Thyroid gland (tissue), 4 donors: Measurements from ENCODE around the gene HSPE1. TPM values are rescaled to one million over a fixed set of nuclear protein-coding genes. Genes with fewer than 3 reads are reported as not detected.
"Not testable (repeated sequence)": the region's sequence is repeated elsewhere in the genome, so short reads cannot be mapped to it uniquely, and the experiment has no call there.

ENCODE experiments used
- DNase-seq, 2 donors: peaks; one replicate each; pipeline ENCODE4 v3.0.0-alpha.2; 2019
- H3K27ac ChIP-seq, 3 donors: fragments of 200-600 bp; sonication (generic); 1 replicate in 2 of 3; 2 replicates in 1 of 3; pipeline ENCODE4 v1.5.1; 2016 to 2019; ENCODE audit warnings: mild to moderate bottlenecking in 1 of 3, moderate library complexity in 1 of 3
- H3K27me3 ChIP-seq: fragments of 200-600 bp; sonication (generic); one replicate; pipeline ENCODE4 v1.5.1; 2019
- H3K36me3 ChIP-seq, 2 donors: fragments of 200-600 bp; sonication (generic); one replicate each; pipeline ENCODE4 v1.5.1; 2016 to 2019
- H3K4me1 ChIP-seq, 2 donors: fragments of 200-600 bp; sonication (generic); one replicate each; pipeline ENCODE4 v1.5.1; 2017 to 2019
- H3K4me3 ChIP-seq, 3 donors: fragments of 200-600 bp; sonication (generic); replicated peaks in 1 of 3; 1 replicate in 2 of 3; 2 replicates in 1 of 3; pipeline ENCODE4 v1.5.1; 2016; ENCODE audit warnings: mild to moderate bottlenecking in 1 of 3
- H3K9me3 ChIP-seq: fragments of 200-600 bp; sonication (generic); one replicate; pipeline ENCODE4 v1.5.1; 2017
- POLR2A ChIP-seq, 2 donors: fragments of 450-650 bp; IDR thresholded peaks; one replicate each; pipeline ENCODE4 v1.6.1; 2017; ENCODE audit warnings: antibody characterized with exemption in 2 of 2, mild to moderate bottlenecking in 2 of 2, moderate library complexity in 1 of 2
- WGBS, 2 donors: methylation state at CpG; one replicate each; pipeline ENCODE4 v1.1.5; 2017; 5-methylcytosine and 5-hydroxymethylcytosine counted together
- intact Hi-C: fragments of 100-400 bp; cut with DNase I; formaldehyde crosslinking; loops from one replicate; pipeline ENCODE4 v1.15.1; 2023
- total RNA-seq, 4 donors: library from RNA; depleted of rRNA; stranded (reverse); fragments of >200 nt; gene quantifications; one replicate each; pipeline ENCODE4 v1.2.3, GENCODE V29; 2016
- TF ChIP-seq, protein P1 (sequence below), 6 experiments: fragments of 200-600 bp in 3 of 6; fragments of 450-650 bp in 3 of 6; sonication (generic) in 3 of 6; IDR thresholded peaks; one replicate each; pipeline ENCODE4 v1.5.1; 2016 to 2019; ENCODE audit warnings: antibody characterized with exemption in 6 of 6, mild to moderate bottlenecking in 2 of 6, inconsistent platforms in 1 of 6, moderate library complexity in 1 of 6

The HSPE1 gene
- total RNA-seq: 100 to 1,000 TPM in 1 of 4 donors, 10 to 100 TPM in 3; 32.8 to 136 (median 79.8) TPM

GRCh38 chr2:197499594-197500502, at the start of gene HSPE1, which contains the start of gene HSPD1:
TSS of gene HSPE1 (plus strand) at chr2:197500379. CDS start at chr2:197500437, 58 bp downstream.
TSS of gene HSPD1 (minus strand) at chr2:197499840. CDS start at chr2:197498848, 992 bp downstream.
- Histone ChIP-seq H3K9me3 (no peaks in the 10 kb centered on the region), H3K4me1 (peaks cover 13 to 30% of the 10 kb centered on the region in 2 donors), H3K4me3 (peak within 1 kb of the TSS; percentile 83 to 94 (median 84)), H3K27ac (peak within 1 kb of the TSS; percentile 88 to 100 (median 100)), H3K36me3 (peaks cover 30 to 32% of the 10 kb centered on the region in 2 donors), H3K27me3 (no peaks in the 10 kb centered on the region)
- WGBS, 2 donors: 0 to 2% methylated on average over 17 to 43 of the region's 104 CpGs
- intact Hi-C loops: no loop called here
- DNase-seq: peak; percentile 98 to 99
- TF ChIP-seq, protein P1, sequence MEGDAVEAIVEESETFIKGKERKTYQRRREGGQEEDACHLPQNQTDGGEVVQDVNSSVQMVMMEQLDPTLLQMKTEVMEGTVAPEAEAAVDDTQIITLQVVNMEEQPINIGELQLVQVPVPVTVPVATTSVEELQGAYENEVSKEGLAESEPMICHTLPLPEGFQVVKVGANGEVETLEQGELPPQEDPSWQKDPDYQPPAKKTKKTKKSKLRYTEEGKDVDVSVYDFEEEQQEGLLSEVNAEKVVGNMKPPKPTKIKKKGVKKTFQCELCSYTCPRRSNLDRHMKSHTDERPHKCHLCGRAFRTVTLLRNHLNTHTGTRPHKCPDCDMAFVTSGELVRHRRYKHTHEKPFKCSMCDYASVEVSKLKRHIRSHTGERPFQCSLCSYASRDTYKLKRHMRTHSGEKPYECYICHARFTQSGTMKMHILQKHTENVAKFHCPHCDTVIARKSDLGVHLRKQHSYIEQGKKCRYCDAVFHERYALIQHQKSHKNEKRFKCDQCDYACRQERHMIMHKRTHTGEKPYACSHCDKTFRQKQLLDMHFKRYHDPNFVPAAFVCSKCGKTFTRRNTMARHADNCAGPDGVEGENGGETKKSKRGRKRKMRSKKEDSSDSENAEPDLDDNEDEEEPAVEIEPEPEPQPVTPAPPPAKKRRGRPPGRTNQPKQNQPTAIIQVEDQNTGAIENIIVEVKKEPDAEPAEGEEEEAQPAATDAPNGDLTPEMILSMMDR (IDR thresholded peaks at IDR 0.05): peak in 2 of 6 experiments; percentile 51 to 81
- peak; percentile 87 to 98 for TF ChIP-seq POLR2A (IDR thresholded peaks at IDR 0.05)

DNA sequence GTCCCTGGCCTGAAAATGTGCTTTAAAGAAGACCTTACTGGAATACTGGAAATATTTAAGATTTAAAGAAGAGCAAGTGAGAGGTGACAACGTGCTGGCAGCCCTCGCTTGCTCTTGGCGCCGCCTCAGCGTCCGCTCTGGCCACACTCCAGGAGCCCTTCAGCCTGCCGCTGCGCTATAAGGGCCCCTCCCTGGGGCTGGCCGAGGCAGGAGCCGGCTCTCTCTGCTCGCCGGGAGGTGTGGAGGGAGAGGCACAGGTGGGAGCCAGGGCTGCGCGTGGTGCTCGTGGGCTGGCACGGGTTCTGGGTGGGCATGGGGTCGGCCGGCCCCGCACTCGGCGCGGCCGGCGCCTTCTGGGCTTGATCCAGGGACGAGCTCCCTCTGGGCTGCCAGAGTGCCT, 49.7 kb upstream of the HSPE1 start:
- no peaks in the 10 kb centered on the region for H3K36me3 ChIP-seq
- WGBS, 2 donors: 77 to 86% methylated on average over 12 to 22 of the region's 25 CpGs

GRCh38 chr2:197450935-197451358, 49.2 kb upstream of the HSPE1 start:
- H3K4me3 ChIP-seq, intact Hi-C loops, DNase-seq, H3K9me3 ChIP-seq, H3K36me3 ChIP-seq, H3K27me3 ChIP-seq, H3K27ac ChIP-seq: not testable (repeated sequence)
- peaks cover 7 to 13% of the 10 kb centered on the region in 2 donors for H3K4me1 ChIP-seq
- WGBS, 2 donors: 88 to 89% methylated on average over 5 to 6 of the region's 6 CpGs

More for the DNA sequence above, 49.7 kb upstream of the HSPE1 start:
- peak in 1 of 2 donors; percentile 13 for DNase-seq
- intact Hi-C loops: no loop called here
- Histone ChIP-seq H3K4me1 (peaks cover 7 to 12% of the 10 kb centered on the region in 2 donors), H3K27me3 (no peaks in the 10 kb centered on the region), H3K9me3 (no peaks in the 10 kb centered on the region), H3K27ac (no peak overlapping the region), H3K4me3 (no peak overlapping the region)
- no peak for TF ChIP-seq POLR2A (IDR thresholded peaks at IDR 0.05)
- TF ChIP-seq, protein P1 (IDR thresholded peaks at IDR 0.05): no peak

- no peak for DNase-seq
- WGBS, 2 donors: 4 to 5% methylated on average over 9 to 11 of the region's 11 CpGs
- intact Hi-C loops: no loop called here
- TF ChIP-seq, protein P1 (IDR thresholded peaks at IDR 0.05): no peak
- no peak for TF ChIP-seq POLR2A (IDR thresholded peaks at IDR 0.05)
- Histone ChIP-seq H3K27me3 (no peaks in the 10 kb centered on the region), H3K36me3 (no peaks in the 10 kb centered on the region), H3K9me3 (no peaks in the 10 kb centered on the region), H3K4me3 (peak overlapping the region; percentile 30 to 83 (median 43)), H3K4me1 (peaks cover 7 to 13% of the 10 kb centered on the region in 2 donors), H3K27ac (peak overlapping the region; percentile 81 to 100 (median 99))
These were observed 47.4 kb upstream of the HSPE1 start for GRCh38 chr2:197452754-197453122.

DNA sequence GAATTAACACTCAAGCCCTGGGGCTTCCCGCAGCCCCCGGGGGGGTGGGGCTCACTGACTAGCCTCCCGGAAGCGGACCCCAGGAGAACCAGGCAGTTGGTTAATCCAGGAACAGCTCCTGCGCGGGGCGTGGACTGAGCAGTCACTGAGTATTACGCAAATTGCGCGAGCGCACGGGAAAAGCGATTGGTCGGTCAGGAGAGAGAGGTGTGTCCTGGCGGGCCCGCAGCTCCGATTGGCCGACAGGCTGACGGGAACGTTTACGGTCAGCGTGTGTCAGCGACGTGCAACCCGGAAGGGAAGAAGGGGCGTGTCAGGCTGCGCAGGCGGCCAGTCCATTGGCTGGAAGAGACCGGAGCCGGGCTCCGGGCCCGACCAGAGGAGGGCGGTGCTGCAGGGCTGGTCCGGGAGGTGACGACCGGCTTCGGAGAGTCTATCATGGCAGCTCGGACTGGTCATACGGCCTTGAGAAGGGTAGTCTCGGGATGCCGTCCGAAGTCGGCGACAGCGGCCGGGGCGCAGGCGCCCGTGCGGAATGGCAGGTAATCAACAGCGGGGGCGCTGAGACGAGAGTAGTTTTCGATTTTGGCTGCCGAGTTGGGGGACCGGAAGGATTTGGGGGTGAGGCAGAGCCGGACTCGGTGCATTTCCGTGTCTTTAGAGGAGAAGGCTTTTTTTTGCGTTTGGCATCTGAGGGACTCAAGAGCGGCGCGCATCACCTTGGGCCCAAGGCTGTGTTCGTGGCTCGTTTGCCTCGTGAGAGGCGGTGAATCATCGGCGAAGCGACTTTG, 46.9 kb upstream of the HSPE1 start, which contains the start of gene COQ10B:
TSS of gene COQ10B (plus strand) at position 430 of the 791 bp plus-strand sequence. CDS start at position 439, 9 bp downstream.
- Histone ChIP-seq H3K9me3 (no peaks in the 10 kb centered on the region), H3K4me1 (peaks cover 7 to 13% of the 10 kb centered on the region in 2 donors), H3K27me3 (no peaks in the 10 kb centered on the region), H3K36me3 (no peaks in the 10 kb centered on the region), H3K27ac (peak within 1 kb of the TSS; percentile 96 to 100 (median 99)), H3K4me3 (peak within 1 kb of the TSS; percentile 30 to 93 (median 83))
- TF ChIP-seq POLR2A (IDR thresholded peaks at IDR 0.05): peak; percentile 80 to 89
- TF ChIP-seq, protein P1 (IDR thresholded peaks at IDR 0.05): peak in 3 of 6 experiments; percentile 6 to 17 (median 10)
- peak; percentile 99 to 100 for DNase-seq
- intact Hi-C loops: no loop called here
- 0% methylated on average over 36 to 40 of the region's 70 CpGs for WGBS, 2 donors
